SU-DHL-6 (cell line): ENCODE results near the gene AMMECR1.

Experiments used
- H2AFZ ChIP-seq: fragments of 200-600 bp; sonication (generic); 2 replicates; pipeline ENCODE4 v1.6.1; 2014; ENCODE audit warnings: low read depth, mild to moderate bottlenecking, moderate library complexity, mixed read lengths, antibody characterized with exemption, low read length; ENCODE audit not compliant: severe bottlenecking
- H3F3A ChIP-seq: fragments of 200-600 bp; shearing (Covaris generic); 2 replicates; pipeline ENCODE4 v1.6.0; 2016; ENCODE audit warnings: antibody characterized with exemption, mild to moderate bottlenecking; ENCODE audit not compliant: insufficient read depth
- H3K27ac ChIP-seq: fragments of 200-600 bp; sonication (generic); 2 replicates; pipeline ENCODE4 v1.5.1; 2016; ENCODE audit warnings: low read depth, mild to moderate bottlenecking, low read length, moderate library complexity, mixed read lengths
- H3K27me3 ChIP-seq: fragments of 200-600 bp; sonication (generic), shearing (Covaris generic); 2 replicates; pipeline ENCODE4 v1.6.0; 2014; ENCODE audit warnings: mild to moderate bottlenecking, low read length
- H3K36me3 ChIP-seq: fragments of 200-600 bp; sonication (generic); 2 replicates; pipeline ENCODE4 v1.6.1; 2014; ENCODE audit warnings: mild to moderate bottlenecking, low read length, mixed read lengths
- H3K4me2 ChIP-seq: fragments of 300-600, 200-600 bp; shearing (Covaris generic), sonication (generic); 2 replicates; pipeline ENCODE4 v1.6.0; 2014; ENCODE audit warnings: low read length, low read depth, mild to moderate bottlenecking; ENCODE audit not compliant: poor library complexity, severe bottlenecking
- H3K4me3 ChIP-seq: fragments of 200-600 bp; sonication (generic); 2 replicates; pipeline ENCODE4 v1.5.1; 2014; ENCODE audit warnings: antibody characterized with exemption, low read length, mild to moderate bottlenecking, mixed read lengths; ENCODE audit not compliant: insufficient read depth, poor library complexity, severe bottlenecking
- H3K79me2 ChIP-seq: fragments of 200-600 bp; sonication (generic); 2 replicates; pipeline ENCODE4 v1.6.1; 2014; ENCODE audit warnings: mild to moderate bottlenecking, low read length, moderate library complexity; ENCODE audit not compliant: insufficient read depth
- H3K9ac ChIP-seq: fragments of 200-600 bp; sonication (generic); 2 replicates; pipeline ENCODE4 v1.7.0; 2014; ENCODE audit warnings: mild to moderate bottlenecking, low read length
- H3K9me2 ChIP-seq: fragments of 200-600 bp; sonication (generic); replicated peaks from 2 replicates; pipeline ENCODE4 v1.6.1; 2014; ENCODE audit warnings: low read length; ENCODE audit not compliant: insufficient read depth
- H3K9me3 ChIP-seq: fragments of 200-600 bp; sonication (generic); 2 replicates; pipeline ENCODE4 v1.6.1; 2014; ENCODE audit warnings: low read length, mixed read lengths; ENCODE audit not compliant: insufficient read depth
- H4K20me1 ChIP-seq: fragments of 200-600 bp; sonication (generic); 2 replicates; pipeline ENCODE4 v1.6.1; 2014; ENCODE audit warnings: low read depth, mild to moderate bottlenecking, antibody characterized with exemption, low read length, moderate library complexity, mixed read lengths
- EZH2phosphoT487 ChIP-seq: fragments of 200-600 bp; sonication (generic), shearing (Covaris generic); conservative IDR thresholded peaks from 2 replicates; pipeline ENCODE4 v1.6.1; 2018; ENCODE audit warnings: mild to moderate bottlenecking, antibody characterized with exemption, low read length, moderate library complexity, mixed read lengths
- TF ChIP-seq, protein P1 (sequence below): fragments of 200-600 bp; sonication (generic); IDR thresholded peaks from one replicate; pipeline ENCODE4 v1.5.1; 2017; ENCODE audit warnings: antibody characterized with exemption, mild to moderate bottlenecking, low read length, moderate library complexity; ENCODE audit not compliant: insufficient read depth, poor library complexity, severe bottlenecking

The AMMECR1 gene

DNA sequence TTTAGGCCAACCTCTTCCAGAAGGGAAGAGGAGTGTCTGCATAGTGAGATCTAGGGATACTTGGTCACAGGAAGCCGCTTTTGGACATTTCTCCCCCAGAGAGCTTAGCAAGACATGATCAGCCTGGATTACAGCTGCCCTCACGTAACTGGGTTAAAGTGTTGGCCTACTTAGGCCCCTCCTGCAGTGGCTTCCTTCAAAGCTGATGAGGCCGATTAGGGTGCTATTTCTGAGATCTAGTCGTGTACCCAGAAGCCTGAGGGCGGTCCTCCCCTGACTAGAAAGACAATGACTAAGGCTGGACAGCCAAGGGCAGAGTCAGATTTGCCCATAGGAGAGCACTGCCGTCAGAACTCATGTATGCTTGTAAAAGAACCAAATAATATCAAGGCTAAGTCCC is 135.0 kb downstream of the AMMECR1 start:
- no peaks in the 10 kb centered on the region for H3F3A ChIP-seq
- H3K27ac ChIP-seq, result no peak overlapping the region
- H3K9ac ChIP-seq, result no peak overlapping the region
- H4K20me1 ChIP-seq, result no peaks in the 10 kb centered on the region
- no peak overlapping the region for H2AFZ ChIP-seq
- H3K9me2 ChIP-seq, result no peaks in the 10 kb centered on the region
- TF ChIP-seq, protein P1, sequence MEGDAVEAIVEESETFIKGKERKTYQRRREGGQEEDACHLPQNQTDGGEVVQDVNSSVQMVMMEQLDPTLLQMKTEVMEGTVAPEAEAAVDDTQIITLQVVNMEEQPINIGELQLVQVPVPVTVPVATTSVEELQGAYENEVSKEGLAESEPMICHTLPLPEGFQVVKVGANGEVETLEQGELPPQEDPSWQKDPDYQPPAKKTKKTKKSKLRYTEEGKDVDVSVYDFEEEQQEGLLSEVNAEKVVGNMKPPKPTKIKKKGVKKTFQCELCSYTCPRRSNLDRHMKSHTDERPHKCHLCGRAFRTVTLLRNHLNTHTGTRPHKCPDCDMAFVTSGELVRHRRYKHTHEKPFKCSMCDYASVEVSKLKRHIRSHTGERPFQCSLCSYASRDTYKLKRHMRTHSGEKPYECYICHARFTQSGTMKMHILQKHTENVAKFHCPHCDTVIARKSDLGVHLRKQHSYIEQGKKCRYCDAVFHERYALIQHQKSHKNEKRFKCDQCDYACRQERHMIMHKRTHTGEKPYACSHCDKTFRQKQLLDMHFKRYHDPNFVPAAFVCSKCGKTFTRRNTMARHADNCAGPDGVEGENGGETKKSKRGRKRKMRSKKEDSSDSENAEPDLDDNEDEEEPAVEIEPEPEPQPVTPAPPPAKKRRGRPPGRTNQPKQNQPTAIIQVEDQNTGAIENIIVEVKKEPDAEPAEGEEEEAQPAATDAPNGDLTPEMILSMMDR, result no peak
- TF ChIP-seq EZH2phosphoT487, result no peak
- H3K4me2 ChIP-seq, result no peak overlapping the region
- no peaks in the 10 kb centered on the region for H3K9me3 ChIP-seq
- no peaks in the 10 kb centered on the region for H3K79me2 ChIP-seq
- no peaks in the 10 kb centered on the region for H3K36me3 ChIP-seq
- H3K27me3 ChIP-seq, result no peaks in the 10 kb centered on the region
- H3K4me3 ChIP-seq, result no peak overlapping the region

DNA sequence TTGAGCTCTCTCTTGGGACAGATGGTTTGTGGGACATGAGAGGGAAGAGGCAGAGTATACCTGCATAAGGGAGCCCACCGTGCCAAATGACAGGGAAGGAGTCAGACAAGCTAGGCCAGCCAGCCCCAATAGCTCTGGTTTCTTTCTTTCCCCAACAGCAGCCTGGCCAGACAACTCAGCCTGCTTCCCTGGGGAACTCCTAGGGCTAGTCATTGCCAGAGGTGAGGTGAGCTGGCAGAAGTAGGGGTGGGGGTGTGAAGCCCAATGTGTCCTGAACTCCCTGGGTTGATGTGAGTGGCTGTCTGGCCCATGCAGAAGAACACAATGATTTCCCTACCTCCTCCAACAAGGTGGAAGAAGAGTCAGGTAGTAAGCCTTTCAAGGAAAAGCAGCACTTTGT is 135.5 kb downstream of the AMMECR1 start:
- Histone ChIP-seq H3K9me3 (no peaks in the 10 kb centered on the region), H3K27ac (no peak overlapping the region), H2AFZ (no peak overlapping the region), H3K36me3 (no peaks in the 10 kb centered on the region), H3K4me3 (no peak overlapping the region), H4K20me1 (no peaks in the 10 kb centered on the region), H3K9ac (no peak overlapping the region), H3F3A (no peaks in the 10 kb centered on the region), H3K79me2 (no peaks in the 10 kb centered on the region), H3K4me2 (no peak overlapping the region), H3K27me3 (no peaks in the 10 kb centered on the region), H3K9me2 (no peaks in the 10 kb centered on the region)
- TF ChIP-seq EZH2phosphoT487, result no peak
- TF ChIP-seq, protein P1, result no peak

DNA sequence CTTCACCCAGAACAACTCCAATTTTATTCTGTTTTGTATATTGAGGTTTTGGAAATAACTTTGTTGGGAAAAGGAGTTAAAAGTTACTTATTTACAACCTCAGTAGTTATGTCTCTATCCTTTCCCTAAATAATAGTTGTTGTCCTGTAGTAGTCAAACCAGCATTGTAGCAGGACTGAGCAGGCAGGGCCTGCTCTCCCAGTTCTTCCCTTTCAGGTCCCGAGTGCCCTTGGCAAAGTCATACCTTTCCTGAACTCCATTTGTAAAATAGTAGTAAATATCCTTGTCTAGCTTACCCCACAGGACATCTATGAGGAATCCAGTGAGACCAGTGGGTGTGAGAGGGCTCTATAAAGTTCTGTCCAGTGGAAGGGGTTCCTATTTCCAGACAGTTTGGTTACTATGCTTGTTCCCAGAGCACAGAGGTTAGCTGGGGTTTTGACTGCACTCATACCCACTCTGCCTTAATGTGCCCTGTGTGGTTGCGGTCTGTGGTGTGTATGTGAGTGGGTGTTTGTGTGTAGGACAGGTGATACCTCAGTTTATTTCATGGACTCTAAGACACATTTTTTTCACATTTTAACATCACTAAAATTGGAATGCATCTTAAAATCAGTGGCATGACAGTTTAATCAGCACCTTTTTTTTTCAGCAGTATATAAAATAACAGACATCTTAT is 136.3 kb downstream of the AMMECR1 start:
- no peaks in the 10 kb centered on the region for H3K9me2 ChIP-seq
- H3K36me3 ChIP-seq, result no peaks in the 10 kb centered on the region
- H3K79me2 ChIP-seq, result no peaks in the 10 kb centered on the region
- H3K27me3 ChIP-seq, result no peaks in the 10 kb centered on the region
- H3K27ac ChIP-seq, result no peak overlapping the region
- no peak for TF ChIP-seq EZH2phosphoT487
- TF ChIP-seq, protein P1, result no peak
- no peak overlapping the region for H2AFZ ChIP-seq
- H3K4me3 ChIP-seq, result no peak overlapping the region
- no peaks in the 10 kb centered on the region for H4K20me1 ChIP-seq
- no peak overlapping the region for H3K4me2 ChIP-seq
- no peaks in the 10 kb centered on the region for H3F3A ChIP-seq
- no peak overlapping the region for H3K9ac ChIP-seq
- H3K9me3 ChIP-seq, result no peaks in the 10 kb centered on the region
